K562 (cell line): Measurements from ENCODE around the gene MADCAM1. TPM values are rescaled to one million over a fixed set of nuclear protein-coding genes. Genes with fewer than 3 reads are reported as not detected.

Source experiments
- ATF2 ChIP-seq: sonication (generic); formaldehyde crosslinking; IDR thresholded peaks from 2 replicates; pipeline ENCODE4 v1.8.1; 2022; ENCODE audit warnings: missing genetic modification reagents
- CREM ChIP-seq: IDR thresholded peaks from 2 replicates; pipeline ENCODE4 v1.6.1; 2014; ENCODE audit warnings: antibody characterized with exemption, low read depth
- FOXK1 ChIP-seq: sonication (generic); formaldehyde crosslinking; IDR thresholded peaks from 2 replicates; pipeline ENCODE4 v1.8.0; 2022; ENCODE audit warnings: missing genetic modification reagents, mild to moderate bottlenecking, borderline replicate concordance
- FOXP4 ChIP-seq: sonication (generic); formaldehyde crosslinking; IDR thresholded peaks from 2 replicates; pipeline ENCODE4 v1.8.0; 2022; ENCODE audit warnings: mild to moderate bottlenecking, missing genetic modification reagents, borderline replicate concordance
- GABPB1 ChIP-seq: sonication (generic); formaldehyde crosslinking; IDR thresholded peaks from 2 replicates; pipeline ENCODE4 v1.8.0; 2022; ENCODE audit warnings: mild to moderate bottlenecking, missing genetic modification reagents
- MEF2D ChIP-seq: conservative IDR thresholded peaks from 2 replicates; pipeline ENCODE4 v1.6.1; 2016; ENCODE audit warnings: low read depth, missing genetic modification characterization, missing compliant biosample characterization
- MTA3 ChIP-seq: fragments of 450-650 bp; formaldehyde crosslinking; IDR thresholded peaks from 2 replicates; pipeline ENCODE4 v1.6.1; 2017; ENCODE audit warnings: mild to moderate bottlenecking, borderline replicate concordance
- NCOA2 ChIP-seq, 2 experiments: fragments of 450-650 bp; IDR thresholded peaks; 2 replicates each; pipeline ENCODE4 v1.6.1; 2018; ENCODE audit warnings: mild to moderate bottlenecking in 2 of 2, moderate library complexity in 1 of 2; ENCODE audit not compliant: partially characterized antibody in 2 of 2
- NFE2 ChIP-seq: IDR thresholded peaks from 2 replicates; pipeline ENCODE4 v1.6.1; 2014; ENCODE audit warnings: antibody characterized with exemption, low read depth
- RBBP5 ChIP-seq: fragments of 200-600 bp; sonication (generic); IDR thresholded peaks from 2 replicates; pipeline ENCODE4 v1.6.1; 2012; ENCODE audit warnings: borderline replicate concordance, mild to moderate bottlenecking, low read length, control low read depth, inconsistent platforms; ENCODE audit not compliant: insufficient read depth, poor library complexity, severe bottlenecking
- SIN3A ChIP-seq, 2 experiments: fragments of 150-350 bp in 1 of 2; IDR thresholded peaks; 2 replicates each; pipeline ENCODE4 v1.6.1; 2011 to 2016; ENCODE audit warnings: borderline replicate concordance in 2 of 2, low read depth in 2 of 2, low read length in 2 of 2, mild to moderate bottlenecking in 2 of 2, moderate library complexity in 2 of 2; ENCODE audit not compliant: control insufficient read depth in 1 of 2
- SIRT6 ChIP-seq: IDR thresholded peaks from one replicate; pipeline ENCODE4 v1.6.1; 2012; ENCODE audit warnings: low read depth, mild to moderate bottlenecking, control low read depth, inconsistent platforms, low read length, moderate library complexity
- TARDBP ChIP-seq: fragments of 450-650 bp; IDR thresholded peaks from 2 replicates; pipeline ENCODE4 v1.6.1; 2016
- TRIM25 ChIP-seq: fragments of 450-650 bp; IDR thresholded peaks from 2 replicates; pipeline ENCODE4 v1.7.0; 2016; ENCODE audit warnings: borderline replicate concordance
- ZBTB26 ChIP-seq: fragments of 450-650 bp; formaldehyde crosslinking; IDR thresholded peaks from 2 replicates; pipeline ENCODE4 v1.4.0; 2022; ENCODE audit warnings: missing genetic modification characterization
- ZNF23 ChIP-seq: fragments of 250-450 bp; sonication (Bioruptor Pico); IDR thresholded peaks from 2 replicates; pipeline ENCODE4 v1.4.0; 2020; ENCODE audit warnings: mild to moderate bottlenecking
- ZNF778 ChIP-seq: fragments of 450-650 bp; formaldehyde crosslinking; IDR thresholded peaks from 2 replicates; pipeline ENCODE4 v1.4.0; 2020; ENCODE audit warnings: mild to moderate bottlenecking, moderate library complexity
- polyA plus RNA-seq, 8 experiments: library from polyadenylated mRNA; depleted of rRNA in 4 of 8; stranded (reverse) in 5 of 8; unstranded in 3 of 8; fragments of >200 nt; fragmentation: Nextera tagmentation in 2 of 8; fragmentation: Illumina TruSeq in 1 of 8; extraction: Ambion mirVana in 2 of 8; extraction: Trizol in 1 of 8; gene quantifications; 2 replicates each; pipeline versions ENCODE4 v1.2.1 to v1.2.3, GENCODE V29; 2011 to 2014; ENCODE audit warnings: inconsistent platforms in 1 of 8, missing spikeins in 1 of 8
- total RNA-seq, 7 experiments: library from RNA; depleted of rRNA in 6 of 7; stranded (reverse); fragments of >200 nt in 6 of 7; fragmentation: Illumina TruSeq in 2 of 7; extraction: Trizol in 2 of 7; gene quantifications; 2 replicates each; pipeline versions ENCODE4 v1.2.1 to v1.2.3, GENCODE V29; 2011 to 2021; ENCODE audit warnings: low replicate concordance in 1 of 7
- TF ChIP-seq, protein P1 (sequence below): fragments of 250-450 bp; sonication (Bioruptor Pico); IDR thresholded peaks from 2 replicates; pipeline ENCODE4 v1.5.0; 2020; ENCODE audit warnings: mild to moderate bottlenecking, borderline replicate concordance

Gene MADCAM1
- total and polyA plus RNA-seq, 9 of the 15 experiments (the other 6 are each of a cell fraction or from before 2014, with no cell fraction given) = 0.09 to 0.36 (median 0.09) TPM; not detected in 6

DNA sequence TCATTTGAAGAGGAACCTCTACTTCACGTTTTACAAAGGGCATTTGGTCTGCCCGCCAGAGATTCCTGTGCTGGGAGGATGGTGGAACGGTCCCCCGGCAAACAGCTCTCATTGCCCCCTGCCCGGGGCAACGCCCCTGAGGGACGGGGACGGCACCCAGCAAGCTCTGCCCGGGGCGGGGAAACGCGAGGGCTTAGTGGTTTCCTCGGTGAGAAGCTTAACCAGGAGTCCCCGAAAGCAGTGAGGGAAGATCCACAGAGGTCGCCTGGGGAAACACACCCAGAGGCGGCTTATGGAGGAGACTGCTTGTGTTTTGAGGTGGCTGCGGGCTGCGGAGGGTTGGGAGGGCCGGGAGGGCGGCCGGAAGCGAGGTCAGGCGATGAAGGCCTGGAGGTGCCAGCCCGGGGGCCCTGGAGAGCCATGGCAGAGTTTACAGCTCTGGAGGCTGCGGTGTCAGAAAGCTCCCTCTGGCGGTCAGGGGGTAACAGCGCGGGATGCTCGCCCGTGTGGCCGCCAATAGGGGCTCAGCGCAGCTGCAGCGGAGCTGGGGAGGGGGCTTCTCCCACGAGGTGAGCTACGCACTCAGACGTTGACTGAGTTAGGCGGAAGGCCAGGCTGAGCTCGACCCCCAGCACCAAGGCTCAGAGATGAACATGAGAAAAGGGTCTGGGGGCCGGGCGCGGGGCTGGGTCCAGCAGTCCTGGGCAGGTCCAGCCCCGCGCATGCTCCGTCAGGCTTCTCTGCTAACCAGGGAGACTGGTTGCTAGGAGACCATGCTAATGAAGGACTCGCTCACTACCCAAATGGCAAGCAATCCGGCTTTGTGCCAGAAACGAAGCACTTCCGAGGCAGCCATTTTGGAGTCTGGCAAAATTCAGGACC is 10.4 kb downstream of the MADCAM1 start (continued):
- TF ChIP-seq SIN3A (IDR thresholded peaks at IDR 0.05; ENCODE audit: borderline replicate concordance in 2 of 2, control insufficient read depth in 1 of 2, low read depth in 2 of 2, low read length in 2 of 2) = no peak
- no peak for TF ChIP-seq ZBTB26 (CRISPR knock-in tag)
- TF ChIP-seq ZNF23 (CRISPR knock-in tag) = no peak
- TF ChIP-seq NCOA2 (IDR thresholded peaks at IDR 0.05; ENCODE audit: partially characterized antibody in 2 of 2) = no peak
- TF ChIP-seq SIRT6 = no peak
- no peak for TF ChIP-seq FOXP4 (CRISPR knock-in tag)
- no peak for TF ChIP-seq ATF2
- TF ChIP-seq GABPB1 (CRISPR knock-in tag) = no peak
- no peak for TF ChIP-seq ZNF778 (CRISPR knock-in tag)
- TF ChIP-seq NFE2 = no peak
- TF ChIP-seq RBBP5 = no peak
- 0 out of 2 replicates have a peak, but pooled peaks have one; percentile 16 for TF ChIP-seq TARDBP
- no peak for TF ChIP-seq MEF2D (tag)
- TF ChIP-seq CREM = no peak
- TF ChIP-seq, protein P1, sequence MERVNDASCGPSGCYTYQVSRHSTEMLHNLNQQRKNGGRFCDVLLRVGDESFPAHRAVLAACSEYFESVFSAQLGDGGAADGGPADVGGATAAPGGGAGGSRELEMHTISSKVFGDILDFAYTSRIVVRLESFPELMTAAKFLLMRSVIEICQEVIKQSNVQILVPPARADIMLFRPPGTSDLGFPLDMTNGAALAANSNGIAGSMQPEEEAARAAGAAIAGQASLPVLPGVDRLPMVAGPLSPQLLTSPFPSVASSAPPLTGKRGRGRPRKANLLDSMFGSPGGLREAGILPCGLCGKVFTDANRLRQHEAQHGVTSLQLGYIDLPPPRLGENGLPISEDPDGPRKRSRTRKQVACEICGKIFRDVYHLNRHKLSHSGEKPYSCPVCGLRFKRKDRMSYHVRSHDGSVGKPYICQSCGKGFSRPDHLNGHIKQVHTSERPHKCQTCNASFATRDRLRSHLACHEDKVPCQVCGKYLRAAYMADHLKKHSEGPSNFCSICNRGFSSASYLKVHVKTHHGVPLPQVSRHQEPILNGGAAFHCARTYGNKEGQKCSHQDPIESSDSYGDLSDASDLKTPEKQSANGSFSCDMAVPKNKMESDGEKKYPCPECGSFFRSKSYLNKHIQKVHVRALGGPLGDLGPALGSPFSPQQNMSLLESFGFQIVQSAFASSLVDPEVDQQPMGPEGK = no peak
- no peak for TF ChIP-seq TRIM25
- no peak for TF ChIP-seq FOXK1
- TF ChIP-seq MTA3 = no peak
